HCT116 (cell line): Measurements from ENCODE around the gene SH3RF2. TPM values are rescaled to one million over a fixed set of nuclear protein-coding genes. Genes with fewer than 3 reads are reported as not detected.

Experiments used
- ATAC-seq: fragments of 200-7000 bp; cut with Tn5 transposase; 2 replicates; pipeline ENCODE4 v1.9.1; 2020; ENCODE audit warnings: mild to moderate bottlenecking, moderate library complexity
- BruUV-seq: library from RNA; stranded (reverse); fragments of 400-500 nt; replicated peaks from 2 replicates; lab custom pipeline; 2021; lab: Mats Ljungman, UMichigan
- CTCF ChIA-PET: fragments of 300-600 bp; sonication (Branson Sonifier 250); formaldehyde crosslinking; loops from one replicate; lab custom pipeline; 2021; ENCODE audit warnings: antibody characterized with exemption; lab: Charles Lee
- POLR2A ChIA-PET: fragments of 300-600, 350-600 bp; sonication (Branson Sonifier 250); formaldehyde crosslinking; loops from one replicate; lab custom pipeline; 2021; ENCODE audit warnings: antibody characterized with exemption; lab: Charles Lee
- RAD21 ChIA-PET, 2 experiments: fragments of 300-600 bp; sonication (Branson Sonifier 250); formaldehyde crosslinking; loops; one replicate each; lab custom pipeline; 2023; ENCODE audit warnings: low total read pairs in 2 of 2; ENCODE audit not compliant: uncharacterized antibody in 2 of 2, unreplicated experiment in 2 of 2, low non-redundant PET in 1 of 2; lab: Charles Lee
- DNase-seq: peaks from one replicate; pipeline ENCODE4 v3.0.0-alpha.2; 2010; ENCODE audit warnings: low read depth, low spot score
- H2AFZ ChIP-seq: fragments of 200-600 bp; shearing (Covaris generic), sonication (generic); 2 replicates; pipeline ENCODE4 v1.6.1; 2017; ENCODE audit warnings: low read depth, mixed run types, mixed read lengths, antibody characterized with exemption, low read length; ENCODE audit not compliant: poor library complexity, severe bottlenecking
- H3K27ac ChIP-seq: 2 replicates; pipeline ENCODE4 v1.5.1; 2012; ENCODE audit warnings: low read depth, low read length
- H3K27me3 ChIP-seq: fragments of 200-600 bp; sonication (generic); 2 replicates; pipeline ENCODE4 v1.6.1; 2016; ENCODE audit warnings: mixed run types, low read length, mixed read lengths; ENCODE audit not compliant: insufficient read depth
- H3K36me3 ChIP-seq, 2 experiments: fragments of 200-500 bp in 1 of 2; fragments of 200-600 bp in 1 of 2; sonication (Bioruptor generic) in 1 of 2; sonication (generic) in 1 of 2; 2 replicates each; pipeline versions ENCODE4 v1.5.1 to v1.6.1; 2014 to 2016; ENCODE audit warnings: low read length in 2 of 2, inconsistent platforms in 1 of 2, mixed read lengths in 1 of 2, mixed run types in 1 of 2; ENCODE audit not compliant: insufficient read depth in 2 of 2, control insufficient read depth in 1 of 2
- H3K4me1 ChIP-seq, 2 experiments: fragments of 200-600 bp in 1 of 2; sonication (generic) in 1 of 2; 2 replicates each; pipeline versions ENCODE4 v1.5.1 to v1.6.1; 2012 to 2017; ENCODE audit warnings: low read length in 2 of 2, inconsistent platforms in 1 of 2, mild to moderate bottlenecking in 1 of 2, mixed read lengths in 1 of 2, mixed run types in 1 of 2, moderate library complexity in 1 of 2; ENCODE audit not compliant: insufficient read depth in 2 of 2, control insufficient read depth in 1 of 2
- H3K4me2 ChIP-seq: fragments of 200-600 bp; sonication (generic); 2 replicates; pipeline ENCODE4 v1.6.1; 2017; ENCODE audit warnings: mixed run types, low read length, mixed read lengths
- H3K4me3 ChIP-seq, 2 experiments: fragments of 200-600 bp in 1 of 2; sonication (generic) in 1 of 2; replicated peaks in 1 of 2; 2 replicates each; pipeline ENCODE4 v1.5.1; 2011 to 2016; ENCODE audit warnings: low read length in 2 of 2, control low read depth in 1 of 2, low read depth in 1 of 2, mild to moderate bottlenecking in 1 of 2, mixed read lengths in 1 of 2, mixed run types in 1 of 2
- H3K79me2 ChIP-seq: fragments of 200-600 bp; sonication (generic); 2 replicates; pipeline ENCODE4 v1.6.1; 2017; ENCODE audit warnings: mild to moderate bottlenecking, mixed run types, low read length, moderate library complexity, mixed read lengths; ENCODE audit not compliant: insufficient read depth
- H3K9ac ChIP-seq: fragments of 200-600 bp; sonication (generic); 2 replicates; pipeline ENCODE4 v1.6.1; 2016; ENCODE audit warnings: low read length, mixed read lengths
- H3K9me2 ChIP-seq: fragments of 200-600 bp; sonication (generic), shearing (Covaris generic); 2 replicates; pipeline ENCODE4 v1.6.1; 2017; ENCODE audit warnings: mixed run types, mild to moderate bottlenecking, moderate library complexity; ENCODE audit not compliant: insufficient read depth
- H3K9me3 ChIP-seq, 2 experiments: fragments of 200-500 bp in 1 of 2; fragments of 200-600 bp in 1 of 2; sonication (Bioruptor generic) in 1 of 2; sonication (generic) in 1 of 2; 2 replicates each; pipeline ENCODE4 v1.6.1; 2014 to 2017; ENCODE audit warnings: low read length in 2 of 2, mixed read lengths in 2 of 2, inconsistent platforms in 1 of 2, low read depth in 1 of 2, mild to moderate bottlenecking in 1 of 2, mixed run types in 1 of 2, moderate library complexity in 1 of 2; ENCODE audit not compliant: control insufficient read depth in 1 of 2, insufficient read depth in 1 of 2
- H4K20me1 ChIP-seq: fragments of 200-600 bp; sonication (generic), shearing (Covaris generic); 2 replicates; pipeline ENCODE4 v1.6.1; 2017; ENCODE audit warnings: mixed run types, mild to moderate bottlenecking, moderate library complexity; ENCODE audit not compliant: insufficient read depth
- ATF3 ChIP-seq: IDR thresholded peaks from 2 replicates; pipeline ENCODE4 v1.6.1; 2012
- CEBPB ChIP-seq: IDR thresholded peaks from 2 replicates; pipeline ENCODE4 v1.6.1; 2012; ENCODE audit warnings: low read depth
- CTCF ChIP-seq, 3 experiments: fragments of 200-600 bp in 1 of 3; sonication (generic) in 1 of 3; IDR thresholded peaks in 2 of 3; conservative IDR thresholded peaks in 1 of 3; 2 replicates each; pipeline ENCODE4 v1.5.1; 2012 to 2017; ENCODE audit warnings: low read depth in 2 of 3, low read length in 2 of 3, antibody characterized with exemption in 1 of 3, borderline replicate concordance in 1 of 3, control low read depth in 1 of 3, mild to moderate bottlenecking in 1 of 3, mixed read lengths in 1 of 3, mixed run types in 1 of 3, moderate library complexity in 1 of 3; ENCODE audit not compliant: insufficient read depth in 1 of 3
- ELF1 ChIP-seq: IDR thresholded peaks from 2 replicates; pipeline ENCODE4 v1.6.1; 2012; ENCODE audit warnings: low read depth, borderline replicate concordance
- EZH2 ChIP-seq: fragments of 200-600 bp; sonication (generic); IDR thresholded peaks from 2 replicates; pipeline ENCODE4 v1.6.1; 2017; ENCODE audit warnings: antibody characterized with exemption, mixed run types
- MAX ChIP-seq: IDR thresholded peaks from 2 replicates; pipeline ENCODE4 v1.6.1; 2012
- POLR2AphosphoS5 ChIP-seq: IDR thresholded peaks from 2 replicates; pipeline ENCODE4 v1.6.1; 2011; ENCODE audit warnings: mild to moderate bottlenecking, low read depth, low read length, moderate library complexity
- RAD21 ChIP-seq: IDR thresholded peaks from 2 replicates; pipeline ENCODE4 v1.6.1; 2012; ENCODE audit warnings: low read depth, mild to moderate bottlenecking
- SP1 ChIP-seq: IDR thresholded peaks from 2 replicates; pipeline ENCODE4 v1.6.1; 2012; ENCODE audit warnings: low read depth
- TCF7L2 ChIP-seq: IDR thresholded peaks from 2 replicates; pipeline ENCODE4 v1.7.0; 2011; ENCODE audit warnings: borderline replicate concordance, inconsistent platforms; ENCODE audit not compliant: insufficient read depth, insufficient read length; ENCODE audit errors: extremely low read depth
- ZBTB33 ChIP-seq: IDR thresholded peaks from 2 replicates; pipeline ENCODE4 v1.6.1; 2011; ENCODE audit warnings: mild to moderate bottlenecking, low read length, moderate library complexity; ENCODE audit not compliant: insufficient replicate concordance; ENCODE audit errors: extremely low read depth
- ZNF274 ChIP-seq: fragments of 200-500 bp; sonication (Bioruptor generic); IDR thresholded peaks from 2 replicates; pipeline ENCODE4 v1.6.1; 2014; ENCODE audit warnings: mild to moderate bottlenecking, low read depth, low read length, inconsistent platforms
- intact Hi-C: fragments of 100-400 bp; cut with micrococcal nuclease; formaldehyde crosslinking; loops from 2 replicates; pipeline ENCODE4 v1.10.0; 2022
- total RNA-seq: library from RNA; stranded (reverse); gene quantifications from one replicate; pipeline ENCODE4 v1.2.1, GENCODE V29; 2021; ENCODE audit not compliant: unreplicated experiment

SH3RF2 gene
- total RNA-seq, 1 experiment from 2014 or later, result 14.3 TPM

GRCh38 chr5:145918397-145918796, 18.0 kb upstream of the SH3RF2 start (continued):
- TF ChIP-seq ZBTB33, result no peak
- no peak for TF ChIP-seq MAX

- H3K36me3 ChIP-seq, result no peaks in the 10 kb centered on the region
- no peak for TF ChIP-seq SP1
- TF ChIP-seq, all 23 proteins: peak for 0
- BruUV-seq, result no TSS peak
- Histone ChIP-seq H3K4me3 (no peak overlapping the region), H3K4me2 (no peak overlapping the region), H3K9ac (no peak overlapping the region), H3K9me2 (no peaks in the 10 kb centered on the region), H3K79me2 (no peaks in the 10 kb centered on the region), H4K20me1 (no peaks in the 10 kb centered on the region), H3K27me3 (no peaks in the 10 kb centered on the region), H3K27ac (no peak overlapping the region), H2AFZ (no peak overlapping the region), H3K4me1 (peaks cover 0 to 12% of the 10 kb centered on the region in 2 experiments; a peak in 3 of 4 replicates), H3K9me3 (no peaks in the 10 kb centered on the region)
- ATAC-seq (no peak), DNase-seq (no peak)
- ChIA-PET CTCF (no interaction called here), POLR2A (no interaction called here), RAD21 (no interaction called here)
- intact Hi-C loops, result no loop called here
These were observed 17.0 kb upstream of the SH3RF2 start for GRCh38 chr5:145919413-145919812.

- Histone ChIP-seq H3K79me2 (no peaks in the 10 kb centered on the region), H3K27me3 (no peaks in the 10 kb centered on the region), H3K9ac (no peak overlapping the region), H3K4me3 (no peak overlapping the region), H2AFZ (no peak overlapping the region), H4K20me1 (no peaks in the 10 kb centered on the region), H3K36me3 (no peaks in the 10 kb centered on the region), H3K27ac (no peak overlapping the region), H3K4me1 (peaks cover 8 to 24% of the 10 kb centered on the region in 2 experiments; a peak in 3 of 4 replicates), H3K9me3 (no peaks in the 10 kb centered on the region), H3K9me2 (no peaks in the 10 kb centered on the region), H3K4me2 (no peak overlapping the region)
- POLR2A ChIA-PET, result no interaction called here
- DNase-seq (no peak), ATAC-seq (no peak)
- intact Hi-C loops, result no loop called here
- BruUV-seq, result no TSS peak
- RAD21 ChIA-PET, result no interaction called here
- CTCF ChIA-PET, result no interaction called here
- 0 out of 6 replicates have a peak, but pooled peaks of 1 of the 3 experiments have one; percentile 17 for TF ChIP-seq CTCF (IDR thresholded peaks at IDR 0.05 in 2 of 3, conservative IDR thresholded peaks at IDR 0.05 in 1 of 3; ENCODE audit: borderline replicate concordance in 1 of 3, insufficient read depth in 1 of 3, low read depth in 2 of 3, low read length in 2 of 3)
- no peak for TF ChIP-seq EZH2
- no peak for TF ChIP-seq CEBPB
- no peak for TF ChIP-seq TCF7L2
- TF ChIP-seq ATF3, result no peak
- no peak for TF ChIP-seq RAD21
- no peak for TF ChIP-seq POLR2AphosphoS5
- no peak for TF ChIP-seq ZNF274
- TF ChIP-seq ELF1, result no peak
These were observed 15.7 kb upstream of the SH3RF2 start for GRCh38 chr5:145920542-145921210.
